Rectal smooth muscle tissue (tissue), 1 donor: ENCODE data around the gene MADD.

ENCODE experiments used
- H3K27ac ChIP-seq: one replicate; pipeline ENCODE4 v1.7.0; 2013; ENCODE audit warnings: low read depth, low read length, inconsistent platforms
- H3K27me3 ChIP-seq: one replicate; pipeline ENCODE4 v1.7.0; 2013; ENCODE audit warnings: low read length; ENCODE audit not compliant: control insufficient read depth, insufficient read depth
- H3K36me3 ChIP-seq: one replicate; pipeline ENCODE4 v1.7.0; 2013; ENCODE audit warnings: low read length; ENCODE audit not compliant: control insufficient read depth, insufficient read depth
- H3K4me1 ChIP-seq: one replicate; pipeline ENCODE4 v1.7.0; 2013; ENCODE audit warnings: low read length; ENCODE audit not compliant: control insufficient read depth, insufficient read depth
- H3K4me3 ChIP-seq: one replicate; pipeline ENCODE4 v1.7.0; 2013; ENCODE audit warnings: low read length
- H3K9ac ChIP-seq: one replicate; pipeline ENCODE4 v1.7.0; 2013; ENCODE audit warnings: low read length

The MADD gene

GRCh38 chr11:47353978-47354774 lies 84.2 kb downstream of the MADD start:
- peak overlapping the region; percentile 48 for H3K4me3 ChIP-seq
- peak overlapping the region; percentile 69 for H3K27ac ChIP-seq
- no peak overlapping the region for H3K9ac ChIP-seq
- H3K27me3 ChIP-seq = no peaks in the 10 kb centered on the region
- no peaks in the 10 kb centered on the region for H3K4me1 ChIP-seq
- H3K36me3 ChIP-seq = peaks cover 3% of the 10 kb centered on the region

- peak overlapping the region; percentile 48 for H3K4me3 ChIP-seq
- H3K27me3 ChIP-seq = no peaks in the 10 kb centered on the region
- H3K4me1 ChIP-seq = no peaks in the 10 kb centered on the region
- H3K27ac ChIP-seq = peak overlapping the region; percentile 69
- no peak overlapping the region for H3K9ac ChIP-seq
- H3K36me3 ChIP-seq = peaks cover 3% of the 10 kb centered on the region
Measured at GRCh38 chr11:47354913-47355282, 85.0 kb downstream of the MADD start.

- H3K4me3 ChIP-seq = peak overlapping the region; percentile 48
- H3K4me1 ChIP-seq = no peaks in the 10 kb centered on the region
- H3K27ac ChIP-seq = peak overlapping the region; percentile 69
- peaks cover 3% of the 10 kb centered on the region for H3K36me3 ChIP-seq
- peak overlapping the region; percentile 19 for H3K9ac ChIP-seq
- H3K27me3 ChIP-seq = no peaks in the 10 kb centered on the region
Measured at GRCh38 chr11:47355283-47356128, 85.6 kb downstream of the MADD start.

GRCh38 chr11:47356129-47356997 lies 86.4 kb downstream of the MADD start:
- Histone ChIP-seq H3K27ac (no peak overlapping the region), H3K4me1 (no peaks in the 10 kb centered on the region), H3K36me3 (peaks cover 3% of the 10 kb centered on the region), H3K4me3 (no peak overlapping the region), H3K27me3 (no peaks in the 10 kb centered on the region), H3K9ac (no peak overlapping the region)

- Histone ChIP-seq H3K27ac (no peak overlapping the region), H3K36me3 (peaks cover 3% of the 10 kb centered on the region), H3K4me3 (no peak overlapping the region), H3K9ac (no peak overlapping the region), H3K4me1 (no peaks in the 10 kb centered on the region), H3K27me3 (no peaks in the 10 kb centered on the region)
Measured at GRCh38 chr11:47356998-47357329, 87.0 kb downstream of the MADD start.

- H3K36me3 ChIP-seq = peaks cover 3% of the 10 kb centered on the region
- no peak overlapping the region for H3K9ac ChIP-seq
- H3K27ac ChIP-seq = no peak overlapping the region
Measured at GRCh38 chr11:47357985-47358730, 88.2 kb downstream of the MADD start.

GRCh38 chr11:47358731-47359051 lies 88.8 kb downstream of the MADD start:
- no peak overlapping the region for H3K9ac ChIP-seq
- H3K4me3 ChIP-seq = no peak overlapping the region
- peaks cover 3% of the 10 kb centered on the region for H3K36me3 ChIP-seq
- H3K27me3 ChIP-seq = no peaks in the 10 kb centered on the region
- H3K27ac ChIP-seq = no peak overlapping the region
- no peaks in the 10 kb centered on the region for H3K4me1 ChIP-seq

More at GRCh38 chr11:47357985-47358730, 88.2 kb downstream of the MADD start:
- Histone ChIP-seq H3K27me3 (no peaks in the 10 kb centered on the region), H3K4me1 (no peaks in the 10 kb centered on the region), H3K4me3 (no peak overlapping the region)

GRCh38 chr11:47359162-47359561 lies 89.2 kb downstream of the MADD start:
- no peaks in the 10 kb centered on the region for H3K27me3 ChIP-seq
- no peak overlapping the region for H3K27ac ChIP-seq
- no peak overlapping the region for H3K9ac ChIP-seq
- no peak overlapping the region for H3K4me3 ChIP-seq
- no peaks in the 10 kb centered on the region for H3K4me1 ChIP-seq
- peaks cover 3% of the 10 kb centered on the region for H3K36me3 ChIP-seq

GRCh38 chr11:47359586-47359985 lies 89.7 kb downstream of the MADD start:
- Histone ChIP-seq H3K9ac (no peak overlapping the region), H3K27ac (no peak overlapping the region), H3K4me3 (no peak overlapping the region), H3K4me1 (no peaks in the 10 kb centered on the region), H3K36me3 (peaks cover 3% of the 10 kb centered on the region), H3K27me3 (no peaks in the 10 kb centered on the region)

GRCh38 chr11:47360341-47360740 lies 90.4 kb downstream of the MADD start:
- peaks cover 3% of the 10 kb centered on the region for H3K36me3 ChIP-seq
- no peaks in the 10 kb centered on the region for H3K4me1 ChIP-seq
- H3K9ac ChIP-seq = no peak overlapping the region
- no peak overlapping the region for H3K4me3 ChIP-seq
- no peaks in the 10 kb centered on the region for H3K27me3 ChIP-seq
- no peak overlapping the region for H3K27ac ChIP-seq

- Histone ChIP-seq H3K36me3 (peaks cover 3% of the 10 kb centered on the region), H3K27ac (no peak overlapping the region), H3K9ac (no peak overlapping the region), H3K4me1 (no peaks in the 10 kb centered on the region), H3K4me3 (no peak overlapping the region), H3K27me3 (no peaks in the 10 kb centered on the region)
Measured at GRCh38 chr11:47361419-47361818, 91.5 kb downstream of the MADD start.
